ENCODE measurements around the gene TRIM39.

DNA sequence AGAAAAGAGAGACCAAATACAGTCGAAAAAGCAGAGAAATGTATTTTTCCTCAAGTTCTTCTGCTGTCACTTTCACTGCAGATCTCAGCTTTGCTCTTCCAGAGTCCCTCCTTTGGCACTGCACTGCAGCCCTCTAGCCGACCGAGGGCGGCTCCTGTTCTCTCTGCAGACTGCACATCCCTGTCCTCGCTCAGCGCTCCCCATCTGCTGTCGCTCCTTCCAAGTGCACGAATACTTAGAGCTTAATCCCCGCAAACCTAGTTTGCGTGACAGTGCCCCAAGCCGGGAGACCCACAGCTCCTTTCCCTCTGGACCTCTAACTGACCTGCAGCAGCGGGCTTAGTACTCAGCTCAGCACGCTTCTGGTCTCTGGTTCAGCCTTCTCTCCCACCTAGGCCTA lies 33.4 kb downstream of the TRIM39 start:
- TF ChIP-seq CTCF (IDR thresholded peaks at IDR 0.05) (no peak), POLR2A (IDR thresholded peaks at IDR 0.05) (no peak), POLR2AphosphoS5 (IDR thresholded peaks at IDR 0.05) (no peak), EP300 (IDR thresholded peaks at IDR 0.05) (no peak)

All from gastroesophageal sphincter (tissue), 3 donors.